ENCODE data around the gene RBM10.
A peak's percentile ranks its signal among the peaks of the same experiment; 100 is the strongest.

RBM10 gene

GRCh38 chrX:47194194-47194787 is 49.3 kb downstream of the RBM10 start:
- no peak for DNase-seq (ENCODE audit: low read depth)
- peak overlapping the region; percentile 73 for H3K4me3 ChIP-seq (replicated peaks; ENCODE audit: low read depth, low read length)
- TF ChIP-seq CTCF (IDR thresholded peaks at IDR 0.05; ENCODE audit: low read length, missing control alignments): no peak

- TF ChIP-seq CTCF (IDR thresholded peaks at IDR 0.05; ENCODE audit: low read length, missing control alignments): no peak
- H3K4me3 ChIP-seq (replicated peaks; ENCODE audit: low read depth, low read length): peak overlapping the region; percentile 24
- DNase-seq (ENCODE audit: low read depth): no peak
Measured at GRCh38 chrX:47196098-47196497, 51.1 kb downstream of the RBM10 start.

GRCh38 chrX:47197526-47197925 is 52.5 kb downstream of the RBM10 start:
- no peak for TF ChIP-seq CTCF (IDR thresholded peaks at IDR 0.05; ENCODE audit: low read length, missing control alignments)
- H3K4me3 ChIP-seq (replicated peaks; ENCODE audit: low read depth, low read length): no peak overlapping the region
- no peak for DNase-seq (ENCODE audit: low read depth)

GRCh38 chrX:47198026-47198686 is 53.1 kb downstream of the RBM10 start:
- peak; percentile 35 for DNase-seq (ENCODE audit: low read depth)
- no peak overlapping the region for H3K4me3 ChIP-seq (replicated peaks; ENCODE audit: low read depth, low read length)
- TF ChIP-seq CTCF (IDR thresholded peaks at IDR 0.05; ENCODE audit: low read length, missing control alignments): no peak

- DNase-seq (ENCODE audit: low read depth): no peak
- no peak for TF ChIP-seq CTCF (IDR thresholded peaks at IDR 0.05; ENCODE audit: low read length, missing control alignments)
- no peak overlapping the region for H3K4me3 ChIP-seq (replicated peaks; ENCODE audit: low read depth, low read length)
Measured at GRCh38 chrX:47198687-47199080, 53.7 kb downstream of the RBM10 start.

GRCh38 chrX:47199286-47199685 is 54.3 kb downstream of the RBM10 start:
- no peak for TF ChIP-seq CTCF (IDR thresholded peaks at IDR 0.05; ENCODE audit: low read length, missing control alignments)
- no peak overlapping the region for H3K4me3 ChIP-seq (replicated peaks; ENCODE audit: low read depth, low read length)
- no peak for DNase-seq (ENCODE audit: low read depth)

Measured in fibroblast of pulmonary artery (primary cell).